Subcutaneous abdominal adipose tissue (tissue), 5 donors: ENCODE measurements around the gene SLC6A3.
"Not testable (repeated sequence)": the region's sequence is repeated elsewhere in the genome, so short reads cannot be mapped to it uniquely, and the experiment has no call there.

ENCODE experiments used
- H3K27ac ChIP-seq: one replicate; pipeline ENCODE4 v1.7.0; 2013; ENCODE audit warnings: low read depth, mild to moderate bottlenecking, inconsistent platforms, low read length, moderate library complexity
- H3K27me3 ChIP-seq, 5 donors: one replicate each; pipeline ENCODE4 v1.7.0; 2013; ENCODE audit warnings: low read length in 5 of 5, inconsistent platforms in 1 of 5; ENCODE audit not compliant: control insufficient read depth in 5 of 5, insufficient read depth in 4 of 5
- H3K36me3 ChIP-seq, 5 donors: one replicate each; pipeline ENCODE4 v1.7.0; 2013; ENCODE audit warnings: low read length in 5 of 5; ENCODE audit not compliant: control insufficient read depth in 5 of 5, insufficient read depth in 5 of 5
- H3K4me1 ChIP-seq, 5 donors: one replicate each; pipeline ENCODE4 v1.7.0; 2013; ENCODE audit warnings: low read length in 5 of 5, mild to moderate bottlenecking in 3 of 5, moderate library complexity in 1 of 5; ENCODE audit not compliant: control insufficient read depth in 5 of 5, insufficient read depth in 5 of 5
- H3K4me3 ChIP-seq, 5 donors: one replicate each; pipeline ENCODE4 v1.7.0; 2013; ENCODE audit warnings: low read length in 5 of 5, low read depth in 1 of 5
- H3K9ac ChIP-seq, 5 donors: one replicate each; pipeline ENCODE4 v1.7.0; 2013; ENCODE audit warnings: low read length in 5 of 5, mild to moderate bottlenecking in 4 of 5, moderate library complexity in 3 of 5
- H3K9me3 ChIP-seq, 5 donors: one replicate each; pipeline ENCODE4 v1.7.0; 2013; ENCODE audit warnings: low read length in 5 of 5; ENCODE audit not compliant: control insufficient read depth in 5 of 5
- donor health status: healthy.
- donor health status: healthy.
- donor health status: healthy.
- donor health status: healthy.
- donor health status: healthy.

Gene SLC6A3

DNA sequence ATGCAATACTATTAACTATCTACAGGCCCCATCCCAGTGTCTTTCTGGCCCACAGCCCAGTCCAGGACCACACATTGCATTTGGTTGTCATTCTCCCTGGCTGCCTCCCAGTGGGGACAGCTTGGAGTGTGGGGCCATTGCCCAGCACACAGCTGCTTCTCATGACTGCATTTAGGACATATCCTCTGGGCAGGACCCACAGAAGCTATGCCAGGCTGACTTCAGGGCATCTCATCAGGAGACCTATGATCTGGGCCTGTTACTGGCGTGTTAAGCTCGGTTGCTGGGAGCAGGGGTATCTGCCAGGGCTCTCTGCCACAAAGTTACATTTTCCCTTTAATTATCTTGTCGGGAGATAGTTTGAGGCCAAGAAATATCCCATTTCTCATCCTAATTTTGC is 68.3 kb downstream of the SLC6A3 start:
- Histone ChIP-seq H3K27me3 (peaks cover 0 to 19% (median 3%) of the 10 kb centered on the region in 5 donors), H3K4me3 (no peak overlapping the region), H3K27ac (no peak overlapping the region)

DNA sequence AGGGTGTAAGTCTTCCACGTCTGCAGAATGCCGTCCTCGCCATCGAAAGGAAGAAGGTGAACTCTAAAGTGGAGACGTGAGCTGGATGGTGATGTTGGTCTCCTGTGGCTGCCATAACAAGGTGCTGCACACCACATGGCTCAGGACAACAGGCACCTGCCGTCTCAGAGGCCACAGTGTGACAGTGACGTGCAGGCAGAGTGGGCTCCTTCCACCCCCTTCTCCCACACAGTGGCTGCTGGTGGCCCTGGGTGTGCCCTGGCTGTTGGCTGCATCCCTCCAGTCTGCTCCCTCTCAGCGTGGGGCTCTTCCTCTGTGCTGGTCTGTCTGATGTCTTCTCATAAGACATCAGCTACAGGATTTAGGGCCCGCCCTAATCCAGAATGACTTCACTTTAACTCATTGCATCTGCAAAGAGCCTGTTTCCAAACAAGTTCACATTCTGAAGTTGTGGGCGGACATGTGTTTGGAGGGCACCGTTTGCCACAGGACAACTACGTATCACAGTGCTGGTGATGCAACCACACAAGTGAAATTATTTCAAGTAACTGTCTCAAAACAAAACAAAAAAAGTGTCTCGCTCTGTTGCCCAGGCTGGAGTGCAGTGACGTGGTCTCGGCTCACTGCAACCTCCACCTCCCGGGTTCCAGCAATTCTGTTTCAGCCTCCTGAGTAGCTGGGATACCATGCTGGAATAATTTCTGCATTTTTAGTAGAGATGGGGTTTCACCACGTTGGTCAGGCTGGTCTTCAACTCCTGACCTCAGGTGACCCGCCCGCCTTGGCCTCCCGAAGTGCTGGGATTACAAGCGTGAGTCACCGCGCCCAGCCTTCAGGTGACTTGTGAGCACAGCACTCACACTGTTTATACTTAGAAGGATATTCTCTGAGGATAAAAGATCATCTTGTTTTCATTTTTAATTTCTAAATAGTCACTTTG is 69.1 kb downstream of the SLC6A3 start:
- Histone ChIP-seq H3K9me3 (no peaks in the 10 kb centered on the region), H3K4me3 (no peak overlapping the region), H3K9ac (no peak overlapping the region), H3K27me3 (peaks cover 0 to 14% (median 3%) of the 10 kb centered on the region in 5 donors), H3K4me1 (peaks cover 0 to 18% (median 14%) of the 10 kb centered on the region in 5 donors), H3K36me3 (no peaks in the 10 kb centered on the region), H3K27ac (no peak overlapping the region)

More for the DNA sequence above, 68.3 kb downstream of the SLC6A3 start:
- no peaks in the 10 kb centered on the region for H3K36me3 ChIP-seq
- H3K4me1 ChIP-seq, result peaks cover 2 to 20% (median 14%) of the 10 kb centered on the region in 5 donors
- H3K9me3 ChIP-seq, result no peaks in the 10 kb centered on the region
- no peak overlapping the region for H3K9ac ChIP-seq

DNA sequence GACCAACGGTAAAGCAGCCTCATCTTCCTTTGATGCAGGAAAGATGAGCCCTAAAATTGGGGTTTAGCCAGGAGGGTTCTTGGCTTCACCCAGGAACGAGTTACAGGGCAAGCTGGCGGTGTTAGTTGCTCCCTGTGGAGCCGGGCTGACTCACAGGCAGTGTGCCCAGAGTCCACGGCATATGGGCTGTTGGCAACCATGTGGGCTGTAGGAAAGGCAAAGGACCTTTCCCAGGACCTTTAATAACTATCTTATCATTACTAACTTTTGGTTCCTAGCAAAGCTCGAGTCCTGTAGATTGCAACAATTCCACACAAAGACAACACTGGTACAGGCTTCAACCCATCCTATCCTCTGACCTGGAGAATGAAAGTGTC is 70.6 kb downstream of the SLC6A3 start:
- H3K4me1 ChIP-seq, result peaks cover 0 to 5% (median 4%) of the 10 kb centered on the region in 5 donors
- peaks cover 0 to 9% (median 3%) of the 10 kb centered on the region in 5 donors for H3K27me3 ChIP-seq
- no peak overlapping the region for H3K9ac ChIP-seq
- no peak overlapping the region for H3K4me3 ChIP-seq
- no peaks in the 10 kb centered on the region for H3K36me3 ChIP-seq
- no peaks in the 10 kb centered on the region for H3K9me3 ChIP-seq
- H3K27ac ChIP-seq, result no peak overlapping the region

DNA sequence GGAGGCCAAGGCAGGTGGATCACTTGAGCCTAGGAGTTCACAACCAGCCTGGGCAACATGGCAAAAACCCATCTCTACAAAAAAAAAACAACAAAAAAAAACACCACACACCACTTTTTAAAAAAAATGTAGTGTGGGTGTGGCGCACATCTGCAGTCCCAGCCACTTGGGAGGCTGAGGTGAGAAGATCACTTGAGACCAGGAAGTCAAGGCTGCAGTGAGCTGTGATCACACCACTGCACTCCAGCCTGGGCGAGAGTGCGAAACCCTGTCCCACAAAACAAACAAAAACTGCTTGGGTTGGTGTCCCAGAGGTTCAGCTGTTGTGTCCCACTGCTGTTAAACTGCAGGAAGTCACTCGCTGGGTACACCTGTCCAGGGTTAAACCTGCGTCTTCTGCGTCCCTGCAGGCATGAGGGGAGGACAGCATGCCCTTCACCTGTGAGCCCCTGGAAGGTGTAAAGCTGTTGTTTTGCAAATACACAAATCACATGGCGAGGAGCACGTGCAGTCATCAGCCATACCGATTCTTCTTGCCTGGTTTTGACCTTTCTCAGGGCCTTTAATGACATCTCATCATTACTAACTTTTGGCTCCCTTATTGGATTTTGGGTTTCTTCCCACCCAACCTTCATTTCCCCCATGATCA is 71.1 kb downstream of the SLC6A3 start:
- Histone ChIP-seq H3K9ac (no peak overlapping the region), H3K36me3 (no peaks in the 10 kb centered on the region), H3K27me3 (peaks cover 0 to 7% (median 3%) of the 10 kb centered on the region in 5 donors), H3K9me3 (no peaks in the 10 kb centered on the region), H3K4me1 (peaks cover 0 to 5% (median 4%) of the 10 kb centered on the region in 5 donors), H3K4me3 (no peak overlapping the region), H3K27ac (no peak overlapping the region)

DNA sequence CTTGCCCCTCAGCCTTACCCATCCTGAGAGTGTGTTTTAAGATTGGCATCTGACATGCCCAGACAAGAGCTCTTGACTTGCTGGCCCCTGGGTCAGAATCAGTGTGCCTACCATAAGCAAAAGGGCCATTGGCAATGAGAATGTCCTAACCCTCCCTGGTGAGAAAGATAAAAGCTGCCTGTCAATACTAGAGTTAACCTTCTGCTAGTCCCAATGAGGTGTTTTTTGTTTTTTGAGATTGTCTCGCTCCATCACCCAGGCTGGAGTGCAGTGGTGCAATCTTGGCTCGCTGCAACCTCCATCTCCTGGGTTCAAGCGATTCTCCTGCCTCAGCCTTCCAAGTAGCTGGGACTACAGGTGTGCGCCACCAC is 73.3 kb downstream of the SLC6A3 start:
- not testable (repeated sequence) for H3K36me3 ChIP-seq, H3K9me3 ChIP-seq, H3K27me3 ChIP-seq, H3K4me3 ChIP-seq, H3K4me1 ChIP-seq, H3K27ac ChIP-seq, H3K9ac ChIP-seq

DNA sequence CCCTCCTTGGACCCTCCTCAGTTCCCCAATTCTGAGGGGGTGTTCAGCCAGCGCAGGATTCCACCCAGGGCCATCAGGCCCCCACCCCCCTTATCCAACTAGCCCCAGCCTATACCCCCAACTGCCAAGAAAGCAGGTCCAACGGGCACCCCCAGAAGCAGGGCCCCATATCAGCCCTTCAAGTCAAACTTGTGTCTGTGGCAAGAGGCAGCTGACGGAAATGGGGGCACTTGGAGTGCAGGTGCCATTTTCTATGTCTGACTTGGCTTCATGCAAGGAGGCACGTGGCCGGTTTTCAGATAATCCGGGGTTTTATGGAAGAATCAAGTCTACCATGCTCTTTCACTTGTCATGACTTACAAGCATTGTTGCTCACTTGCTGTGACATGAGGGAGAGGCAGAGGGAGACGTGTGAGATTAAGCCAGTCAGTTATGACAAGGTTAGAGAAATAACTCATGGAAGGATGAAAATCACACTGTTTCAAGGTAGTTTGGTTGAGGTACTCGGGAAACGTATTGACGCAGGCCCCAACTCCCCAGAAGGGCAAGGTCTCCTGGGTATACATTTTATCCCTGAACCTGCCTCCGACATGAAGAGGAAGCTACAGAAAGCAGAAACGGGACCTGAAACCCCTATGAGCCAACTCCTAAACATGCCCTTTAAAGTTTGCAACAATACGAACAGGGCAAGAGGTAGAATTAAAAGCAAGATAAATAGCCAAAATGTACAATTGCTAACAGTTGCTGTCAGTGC is 73.8 kb downstream of the SLC6A3 start:
- Histone ChIP-seq H3K27me3 (peaks cover 0 to 9% (median 4%) of the 10 kb centered on the region in 5 donors), H3K36me3 (no peaks in the 10 kb centered on the region), H3K27ac (no peak overlapping the region), H3K4me1 (peaks cover 0 to 5% (median 4%) of the 10 kb centered on the region in 5 donors), H3K4me3 (no peak overlapping the region), H3K9ac (no peak overlapping the region), H3K9me3 (no peaks in the 10 kb centered on the region)

DNA sequence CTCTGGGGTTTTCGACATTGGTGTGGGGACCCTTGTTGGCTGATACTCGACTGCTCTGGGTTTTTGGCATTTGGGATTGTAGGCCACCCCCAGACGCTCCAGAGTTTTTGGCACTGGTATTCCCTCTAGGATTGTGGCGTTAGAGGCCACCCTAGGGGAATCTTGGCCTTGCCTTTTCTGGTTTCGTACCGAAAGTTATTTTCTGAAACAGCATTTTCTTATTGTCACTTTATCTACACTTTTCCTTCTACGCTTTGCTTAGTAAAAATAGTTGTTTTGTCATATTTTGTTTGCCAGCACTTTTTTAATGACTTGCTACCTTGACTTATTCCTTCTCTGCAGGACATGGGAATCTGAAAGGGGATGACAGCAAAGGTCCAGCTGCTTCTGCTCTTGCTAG is 75.2 kb downstream of the SLC6A3 start:
- H3K4me1 ChIP-seq, result peaks cover 0 to 6% (median 3%) of the 10 kb centered on the region in 5 donors
- peaks cover 0 to 9% (median 4%) of the 10 kb centered on the region in 5 donors for H3K27me3 ChIP-seq
- H3K36me3 ChIP-seq, result no peaks in the 10 kb centered on the region
- no peak overlapping the region for H3K9ac ChIP-seq
- H3K27ac ChIP-seq, result no peak overlapping the region
- H3K4me3 ChIP-seq, result no peak overlapping the region
- H3K9me3 ChIP-seq, result no peaks in the 10 kb centered on the region

DNA sequence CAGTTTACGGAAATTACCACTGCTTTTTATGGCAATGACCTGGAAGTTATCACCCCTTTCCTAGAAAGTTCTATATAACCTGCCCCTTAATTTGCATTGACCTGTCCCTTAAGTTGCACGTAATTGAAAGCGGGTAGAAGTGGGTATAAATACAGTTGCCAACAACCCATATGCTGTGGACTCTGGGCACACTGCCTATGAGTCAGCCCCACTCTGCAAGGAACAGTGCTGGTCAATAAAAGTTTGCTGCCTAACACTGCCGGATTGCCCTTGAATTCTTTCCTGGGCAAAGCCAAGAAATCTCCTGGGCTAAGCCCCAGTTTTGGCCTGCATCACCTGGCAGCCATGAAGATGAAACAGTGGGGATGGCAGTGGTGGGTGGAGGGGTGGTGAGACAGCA is 76.5 kb downstream of the SLC6A3 start:
- Histone ChIP-seq H3K27me3 (peaks cover 0 to 11% (median 6%) of the 10 kb centered on the region in 5 donors), H3K27ac (no peak overlapping the region), H3K36me3 (no peaks in the 10 kb centered on the region), H3K9ac (no peak overlapping the region), H3K4me1 (peaks cover 0 to 3% (median 0%) of the 10 kb centered on the region in 5 donors), H3K4me3 (no peak overlapping the region), H3K9me3 (no peaks in the 10 kb centered on the region)

DNA sequence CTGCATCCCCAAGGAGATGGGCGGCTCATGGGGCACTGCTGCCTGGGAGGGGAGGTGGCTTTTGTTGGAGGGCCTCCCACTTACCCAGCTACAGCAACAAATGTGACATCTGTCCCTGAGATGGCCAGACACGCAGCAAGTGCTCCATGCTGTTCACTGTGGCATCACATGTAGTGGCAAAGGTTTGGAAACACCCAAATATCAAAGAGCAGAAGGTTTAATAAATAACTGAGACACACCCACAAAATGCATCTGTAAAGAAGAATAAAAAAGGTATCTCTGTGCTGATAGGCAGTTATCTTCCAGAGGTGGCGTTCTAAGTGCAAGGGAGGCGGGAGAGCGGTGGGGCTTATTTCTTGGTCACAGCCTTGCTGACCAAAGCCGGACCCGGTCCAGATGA is 77.0 kb downstream of the SLC6A3 start:
- Histone ChIP-seq H3K9ac (no peak overlapping the region), H3K27me3 (peaks cover 2 to 16% (median 9%) of the 10 kb centered on the region in 5 donors), H3K4me1 (peaks cover 0 to 3% (median 0%) of the 10 kb centered on the region in 5 donors), H3K36me3 (no peaks in the 10 kb centered on the region), H3K27ac (no peak overlapping the region), H3K4me3 (no peak overlapping the region), H3K9me3 (no peaks in the 10 kb centered on the region)
